NAMALWA (cell line): Measurements from ENCODE around the gene DRGX.
A peak's percentile ranks its signal among the peaks of the same experiment; 100 is the strongest.

ENCODE experiments used
- DNase-seq: peaks from one replicate; pipeline ENCODE4 v3.0.0-alpha.2; 2015; ENCODE audit warnings: low spot score

The DRGX gene

DNA sequence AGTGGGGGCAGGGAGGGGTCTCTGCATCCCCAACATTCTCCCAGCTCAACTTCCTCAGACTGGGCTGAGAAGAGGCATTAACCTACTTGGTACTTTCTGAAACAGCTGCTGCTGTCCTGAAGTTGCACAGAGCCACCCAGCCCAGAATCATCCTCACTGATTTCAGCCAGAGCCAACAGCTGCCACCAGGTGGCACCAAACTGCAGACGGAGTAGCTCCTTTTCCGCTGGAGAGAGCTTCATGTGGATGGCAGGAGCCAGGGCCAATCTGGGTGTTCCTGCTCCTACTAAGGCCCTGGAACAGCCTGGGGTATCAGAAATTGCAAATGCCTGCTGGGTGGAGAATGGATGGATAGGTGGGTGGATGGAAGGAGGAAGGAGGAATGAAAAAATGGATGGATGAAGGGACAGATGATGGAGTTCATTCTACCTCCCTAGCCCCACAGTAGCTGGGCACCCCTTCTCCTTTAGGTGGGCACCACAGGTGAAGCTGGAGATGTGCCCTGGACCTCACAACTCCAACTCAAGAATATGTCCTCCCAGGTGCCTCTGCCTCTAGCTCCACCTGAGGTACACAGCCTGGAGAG, 11.8 kb upstream of the DRGX start:
- DNase-seq: peak; percentile 86

DNA sequence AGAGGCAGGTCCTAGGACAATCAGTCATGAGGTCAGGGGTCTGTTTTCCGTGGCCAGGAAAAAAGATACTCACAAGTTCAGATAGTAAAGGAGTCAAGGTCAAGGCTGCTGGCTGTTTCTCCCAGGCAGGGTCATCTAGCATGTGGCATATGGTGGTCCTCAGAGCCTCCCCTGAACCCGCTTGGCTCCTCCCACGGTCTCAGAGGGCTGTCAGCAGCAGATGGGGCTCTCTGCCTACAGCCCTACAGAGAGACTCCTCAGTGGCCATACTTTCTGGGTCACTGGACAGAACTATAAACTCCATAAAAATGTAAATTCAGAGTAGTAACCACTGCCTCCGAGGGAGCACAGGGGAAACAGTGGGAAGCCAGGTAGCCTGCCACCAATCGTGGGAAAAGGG, 11.3 kb upstream of the DRGX start:
- DNase-seq: no peak

DNA sequence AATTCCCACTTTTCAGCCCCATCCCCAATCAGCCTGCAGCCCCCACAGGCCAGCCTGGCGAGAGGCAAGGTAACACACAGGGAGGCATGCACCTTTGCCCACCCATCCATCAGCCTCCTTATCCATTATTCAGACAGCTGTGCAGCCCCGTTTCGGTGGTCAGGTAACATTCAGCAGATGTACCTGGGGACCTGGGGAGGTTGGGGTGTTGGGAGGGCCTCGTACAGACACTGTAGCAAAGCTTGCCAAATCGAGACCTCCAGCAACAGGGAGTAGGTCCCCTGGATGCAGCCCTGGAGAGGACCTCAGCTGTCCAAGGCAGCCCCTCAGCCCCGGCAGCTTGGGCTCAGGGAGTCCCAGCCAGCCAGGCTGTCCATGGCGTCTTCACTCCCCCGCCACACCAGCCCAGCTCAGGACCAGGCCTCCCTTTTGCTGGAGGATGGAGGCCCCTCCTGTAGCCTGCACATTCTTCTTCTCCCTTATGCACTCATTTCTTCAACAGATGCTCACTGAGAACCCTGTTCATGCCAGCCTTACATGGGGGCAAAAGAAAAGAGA, 8.5 kb upstream of the DRGX start:
- no peak for DNase-seq

DNA sequence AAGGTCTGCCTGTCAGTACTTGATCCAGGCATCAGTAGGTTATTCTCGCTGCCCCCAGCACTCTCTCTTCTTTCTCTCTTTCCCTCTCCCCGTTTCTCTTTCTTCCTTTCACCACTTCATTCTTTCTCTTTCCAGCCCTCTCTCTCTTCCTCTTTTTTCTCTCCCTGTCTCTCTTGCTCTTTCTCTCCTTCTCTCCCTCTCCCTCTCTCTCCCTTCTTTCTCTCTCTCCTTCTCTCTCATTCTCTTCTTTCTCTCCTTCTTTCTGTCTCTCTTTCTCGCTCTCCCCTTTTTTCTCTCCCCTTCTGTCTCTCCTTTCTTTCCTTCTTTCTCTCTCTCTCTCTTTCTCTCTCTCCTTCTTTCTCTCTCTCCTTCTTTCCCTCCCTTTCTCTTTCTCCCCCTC, 7.5 kb upstream of the DRGX start:
- DNase-seq: no peak

DNA sequence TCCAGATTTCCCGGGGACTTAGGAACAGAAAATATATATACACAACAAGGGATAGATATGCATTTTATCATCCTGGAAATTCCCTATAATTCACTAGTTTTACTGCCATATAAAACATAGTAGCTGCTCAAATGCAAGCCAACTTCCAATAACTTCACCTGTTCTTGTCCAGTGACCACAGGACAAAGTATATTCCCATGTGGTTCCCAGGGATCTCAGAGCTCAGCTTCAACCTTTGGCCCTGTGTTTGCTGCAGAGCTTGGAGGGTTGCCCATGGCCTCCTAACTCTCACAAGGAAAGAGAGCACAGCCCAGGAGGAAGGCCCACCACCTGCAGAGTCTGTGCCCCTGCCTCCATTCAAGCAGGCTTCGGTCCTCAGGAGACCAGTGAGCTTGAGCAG, 4.5 kb upstream of the DRGX start:
- no peak for DNase-seq

DNA sequence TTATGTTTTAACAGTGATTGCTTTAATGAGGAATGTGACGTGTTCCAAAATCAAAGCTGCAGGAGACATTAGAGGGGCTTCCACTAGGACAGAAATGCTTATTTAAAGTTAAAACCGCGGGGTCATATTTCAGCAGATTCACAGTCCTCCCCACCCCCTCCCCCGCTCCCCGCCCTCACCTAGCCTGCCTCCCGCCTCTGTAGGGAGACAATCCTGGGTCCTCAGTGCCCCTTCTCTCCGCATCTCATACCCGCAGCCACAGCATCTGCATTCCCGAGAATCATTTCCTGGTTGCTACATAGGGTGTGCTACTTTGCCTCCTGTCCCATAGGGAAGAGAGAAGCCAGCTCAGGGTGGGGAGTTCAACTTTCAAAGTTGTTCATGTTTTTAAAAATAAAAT, 3.1 kb upstream of the DRGX start:
- no peak for DNase-seq

DNA sequence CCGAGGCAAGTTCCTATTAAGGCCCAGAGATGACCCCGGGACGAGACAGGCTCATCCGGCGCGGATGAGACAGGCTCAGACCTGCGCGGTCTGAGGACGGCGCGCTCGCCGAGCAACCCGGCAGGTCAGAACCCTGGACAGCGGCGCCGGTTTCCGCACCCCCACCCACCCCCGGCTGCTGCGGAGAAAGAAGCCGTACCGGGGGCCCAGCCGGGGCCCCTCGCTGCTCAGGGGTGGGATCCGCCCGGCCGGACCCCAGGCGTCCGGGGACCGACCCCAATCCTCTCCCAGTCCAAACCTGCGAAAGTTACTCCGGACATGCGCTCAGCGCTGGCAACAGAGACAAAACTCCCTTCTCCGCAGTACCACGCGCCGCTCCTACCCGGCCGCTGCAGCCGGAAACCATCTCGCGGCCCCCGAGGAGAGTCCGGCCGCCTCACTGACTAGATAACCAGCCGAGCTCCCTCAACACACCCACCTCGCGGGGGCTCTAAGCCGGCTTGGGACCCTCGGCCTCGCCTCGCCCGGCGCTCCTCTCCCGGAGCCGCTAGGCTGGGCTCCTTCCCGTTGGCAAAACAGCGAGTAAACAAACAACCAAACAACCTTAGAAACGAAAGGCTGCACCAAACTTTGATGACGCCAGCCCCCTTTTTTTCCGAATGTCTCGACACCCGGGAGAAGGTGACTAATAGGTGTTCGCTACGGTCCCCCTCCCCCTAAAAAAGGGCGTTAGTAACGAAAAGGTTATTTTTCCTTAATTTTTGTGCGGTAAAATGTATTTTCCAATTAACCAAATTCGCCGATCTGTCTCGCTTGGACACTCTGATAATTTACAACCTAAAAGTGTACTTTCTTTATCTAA, 2.3 kb upstream of the DRGX start:
- no peak for DNase-seq

DNA sequence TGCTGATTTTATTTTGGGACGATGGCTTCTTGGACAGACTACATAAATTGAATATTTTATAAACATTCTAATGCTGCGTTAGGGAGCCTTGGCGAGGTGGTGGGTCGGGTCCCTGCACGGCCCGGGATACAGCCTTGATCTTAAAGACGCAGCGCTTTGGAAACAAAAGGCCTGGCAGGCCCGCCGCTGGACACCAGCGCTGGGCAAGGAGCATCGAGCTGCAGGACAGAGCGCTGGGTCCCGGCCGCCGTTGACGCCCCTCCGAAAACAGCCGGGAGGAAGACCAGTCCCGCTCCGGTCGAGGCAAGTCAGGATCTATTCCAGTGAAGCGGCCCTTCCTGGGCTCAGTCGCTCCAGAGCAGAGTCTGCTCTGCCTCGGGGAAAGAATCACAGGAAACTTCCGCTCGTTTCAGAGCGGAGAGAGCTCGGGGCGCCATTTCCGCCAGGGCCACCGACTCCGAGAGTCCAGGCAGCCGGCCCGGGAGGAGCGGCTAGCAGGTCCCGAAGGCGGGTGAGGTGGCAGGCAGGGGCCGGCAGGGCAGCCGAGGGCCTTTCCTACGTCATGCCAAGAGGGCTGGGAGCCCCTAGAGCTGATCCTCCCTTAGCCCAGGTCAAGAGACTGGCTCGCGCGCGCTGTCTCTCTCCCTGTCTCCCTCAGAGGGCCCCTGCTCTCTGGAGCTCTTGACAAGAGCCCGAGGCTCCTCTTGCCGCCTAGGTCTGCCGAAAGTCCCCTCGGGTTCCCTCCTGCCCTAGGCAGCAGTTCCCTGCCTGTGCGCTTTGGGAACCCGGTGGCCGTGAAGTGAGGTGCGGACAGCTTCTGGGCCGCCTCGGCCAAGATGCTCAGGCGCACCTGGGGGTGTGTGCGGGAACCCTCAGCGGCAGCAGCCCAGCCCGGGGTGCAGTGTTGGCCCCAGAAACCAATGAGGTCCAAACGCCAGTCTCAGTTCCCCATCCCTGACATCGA, 1.4 kb upstream of the DRGX start:
- no peak for DNase-seq

DNA sequence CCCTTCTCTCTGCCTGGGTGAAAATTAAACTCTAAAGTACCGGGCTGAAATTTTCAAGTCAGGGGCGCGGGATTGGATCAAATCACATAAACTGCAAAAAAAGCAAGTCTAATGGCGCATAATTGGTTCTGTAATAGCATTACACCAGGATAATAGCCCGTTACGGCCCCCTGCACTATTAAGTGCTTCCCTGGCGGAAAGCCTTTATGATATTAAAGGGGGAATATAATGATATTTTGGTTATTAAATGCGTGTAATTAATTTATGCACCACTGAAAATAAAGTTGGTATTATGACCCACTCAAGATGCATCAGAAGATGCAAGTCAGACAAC, 744 bp upstream of the DRGX start:
- no peak for DNase-seq

DNA sequence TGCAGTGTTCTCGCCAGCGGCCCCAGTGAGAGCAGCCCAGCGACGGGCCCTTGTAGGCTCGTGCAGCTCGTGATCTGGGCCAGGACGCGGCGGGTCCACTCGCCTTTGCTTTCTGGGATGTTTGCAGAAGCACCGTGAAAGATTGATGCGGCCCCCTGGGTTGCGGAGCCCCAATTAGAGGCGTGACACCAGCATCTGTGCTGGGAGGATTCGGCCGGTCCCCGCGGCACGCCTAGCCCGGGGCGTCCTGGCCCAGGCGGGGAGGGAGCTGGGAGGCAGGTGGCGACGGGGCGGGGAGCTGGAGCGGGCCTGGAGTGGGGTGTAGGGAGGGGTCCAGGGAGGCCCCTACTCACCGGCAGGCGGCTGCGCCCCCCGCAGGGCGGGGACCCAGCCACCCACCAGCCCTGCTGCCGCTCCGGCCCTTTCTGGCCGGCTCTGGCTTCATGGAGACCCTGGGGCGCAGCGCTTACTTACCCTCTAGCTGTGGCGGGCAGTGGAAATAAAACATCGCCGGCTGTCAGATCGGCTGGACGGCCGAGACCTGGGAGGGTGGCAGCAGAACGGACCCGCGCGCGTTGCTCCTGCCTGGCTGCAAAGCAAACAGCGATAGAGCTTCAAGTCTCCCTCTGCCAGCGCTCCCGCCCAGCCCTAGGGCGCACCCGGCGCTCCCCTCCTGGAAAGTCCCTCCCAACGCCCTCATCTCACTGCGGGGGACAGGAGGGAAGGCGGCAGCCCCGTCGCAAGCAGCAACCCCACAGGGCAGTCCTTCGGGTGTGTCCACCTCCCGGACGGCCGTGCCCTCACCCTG, 752 bp downstream of the DRGX start:
- DNase-seq: no peak

DNA sequence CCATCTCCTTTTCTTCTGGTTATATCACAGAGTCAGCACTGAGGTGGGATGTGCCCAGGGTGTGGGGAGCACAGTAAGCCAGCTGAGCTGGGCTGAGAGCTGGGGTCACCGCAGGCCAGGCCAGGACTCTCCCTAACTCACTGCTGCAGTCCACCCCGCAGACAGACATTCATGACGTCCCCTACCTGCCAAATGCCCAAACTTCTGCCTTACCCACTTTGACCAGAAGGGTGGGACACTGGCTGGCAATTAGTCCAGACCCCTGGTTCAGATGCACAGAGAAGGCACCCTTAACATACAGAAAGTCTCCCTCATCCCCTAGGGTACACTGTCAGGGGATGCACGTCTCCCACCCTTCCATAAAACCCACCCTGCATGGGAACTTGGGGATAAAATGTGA, 2.1 kb downstream of the DRGX start:
- DNase-seq: no peak

DNA sequence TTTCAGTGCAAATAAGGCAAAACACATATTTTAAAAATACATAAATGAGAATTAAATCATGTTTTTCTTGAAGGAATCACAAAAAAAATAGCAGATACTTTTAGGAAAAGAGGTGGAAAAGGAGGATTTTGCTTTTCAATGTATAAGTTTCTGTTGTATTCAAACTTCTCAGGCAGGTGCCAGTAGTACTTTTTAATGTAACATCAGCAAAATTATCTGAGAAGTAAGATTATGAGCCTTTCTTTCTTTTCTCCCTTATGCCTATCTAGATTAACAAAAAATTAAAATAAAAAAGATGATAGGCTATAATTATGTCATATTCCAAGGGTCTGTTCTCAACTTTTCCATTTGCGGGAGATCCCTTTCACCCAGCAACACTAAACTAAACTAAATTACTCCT, 2.6 kb downstream of the DRGX start:
- DNase-seq: no peak

DNA sequence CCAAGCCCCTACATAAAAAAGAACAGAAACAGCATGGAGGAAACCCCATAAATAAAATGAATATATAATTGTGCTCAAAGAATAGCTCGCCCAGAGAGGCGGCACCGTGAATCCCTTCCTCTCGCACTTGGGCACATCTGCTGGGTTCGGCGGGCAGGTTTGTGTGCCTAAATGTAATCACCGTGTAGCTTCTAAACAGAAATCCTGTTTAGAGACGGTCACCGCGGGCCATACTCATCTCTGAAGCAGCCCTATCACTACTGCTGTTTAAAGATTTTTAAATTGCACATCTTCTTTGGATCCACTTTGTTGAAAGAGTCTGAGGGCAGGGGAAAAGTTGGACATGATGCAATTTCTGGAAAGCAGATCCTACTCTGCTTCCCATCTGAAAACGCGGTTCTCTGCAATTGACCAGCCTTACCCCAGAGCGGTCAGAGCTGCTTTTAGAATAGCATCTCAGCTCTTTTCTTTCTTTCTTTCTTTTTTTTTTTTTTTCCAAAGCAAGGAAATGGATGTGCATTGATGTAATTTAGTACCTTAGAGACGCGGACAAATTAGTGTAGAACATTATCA, 6.4 kb downstream of the DRGX start:
- DNase-seq: no peak

DNA sequence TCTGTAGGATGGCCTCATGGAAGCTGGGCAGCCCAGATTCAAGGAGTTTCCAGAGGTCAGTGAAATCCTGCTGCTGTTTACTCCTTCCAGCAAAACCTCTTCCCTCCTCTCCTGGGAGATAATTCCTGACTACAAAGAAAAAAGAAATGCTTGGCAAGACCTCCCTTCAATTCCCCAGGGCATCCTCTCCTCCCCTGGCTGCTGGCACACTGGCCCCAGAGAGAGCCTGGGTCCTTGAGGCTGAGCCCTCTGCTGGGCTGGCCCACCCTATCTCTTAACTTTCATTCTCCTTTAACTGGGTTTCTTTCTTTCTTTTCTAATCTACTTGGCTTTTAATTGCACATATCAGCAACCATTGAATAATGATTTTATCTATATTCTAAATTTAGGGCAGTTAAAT, 7.7 kb downstream of the DRGX start:
- DNase-seq: no peak

DNA sequence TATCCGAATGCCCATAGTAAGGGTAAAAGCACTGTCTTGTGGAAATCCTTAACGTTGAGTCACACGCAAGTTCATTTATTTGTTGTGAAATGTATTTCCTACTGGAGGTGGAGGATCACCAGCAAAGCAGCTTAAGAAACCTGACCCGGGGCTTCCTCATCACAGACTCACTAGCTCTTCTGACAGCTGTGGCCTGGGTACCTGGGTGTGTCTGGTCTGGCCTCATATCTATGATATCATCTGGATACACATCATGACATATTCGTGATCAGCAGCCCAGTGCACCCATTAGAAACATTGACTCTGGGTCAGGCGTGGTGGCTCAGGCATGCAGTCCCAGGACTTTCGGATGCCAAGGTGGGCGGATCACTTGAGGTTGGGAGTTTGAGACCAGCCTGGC, 8.8 kb downstream of the DRGX start:
- DNase-seq: no peak

DNA sequence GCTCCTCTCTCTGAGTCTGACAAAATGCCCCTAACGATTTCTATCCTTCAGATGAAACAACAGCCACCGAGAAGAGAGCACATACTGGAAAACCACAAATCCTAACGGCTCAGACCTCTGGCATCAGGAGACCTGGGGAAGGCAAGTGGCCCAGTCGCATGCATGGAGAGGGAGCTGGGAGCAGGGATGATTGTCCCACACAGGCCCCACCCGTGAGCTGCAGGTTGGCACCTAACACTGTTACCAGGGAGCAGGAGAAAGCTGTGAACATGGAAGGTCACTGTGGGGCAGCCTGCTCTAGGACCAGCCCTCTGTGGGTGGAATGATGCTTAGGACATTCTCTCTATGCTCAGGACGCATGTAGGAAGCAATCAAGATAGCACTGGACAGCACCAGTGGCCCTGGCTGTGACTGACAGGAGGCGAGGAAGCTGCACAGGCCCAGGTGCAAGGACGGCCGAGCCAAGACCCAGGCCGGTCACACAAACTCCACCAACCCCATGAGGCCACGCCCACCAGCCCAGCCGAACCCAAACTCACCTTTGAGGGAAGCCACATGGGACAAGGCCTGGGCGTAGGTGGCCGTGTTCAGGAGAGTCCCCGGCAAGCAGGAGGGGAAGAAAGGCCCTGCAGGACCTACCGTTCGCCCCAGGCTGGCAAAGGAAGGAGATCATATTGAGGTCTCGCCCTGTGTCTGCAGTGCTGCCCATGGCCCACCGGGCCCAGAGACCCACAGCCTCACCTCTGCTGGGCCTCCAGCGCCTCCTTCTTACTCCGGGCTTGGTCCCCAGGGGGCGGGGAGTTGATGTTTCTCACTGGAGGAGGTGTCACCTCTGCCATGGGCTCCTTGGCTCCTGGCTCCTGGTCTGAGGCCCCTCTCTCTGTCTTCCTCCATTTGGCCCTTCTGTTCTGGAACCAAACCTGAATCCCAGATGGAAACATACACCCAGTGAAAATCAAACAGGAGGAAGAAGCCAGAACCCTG, 9.7 kb downstream of the DRGX start:
- no peak for DNase-seq

DNA sequence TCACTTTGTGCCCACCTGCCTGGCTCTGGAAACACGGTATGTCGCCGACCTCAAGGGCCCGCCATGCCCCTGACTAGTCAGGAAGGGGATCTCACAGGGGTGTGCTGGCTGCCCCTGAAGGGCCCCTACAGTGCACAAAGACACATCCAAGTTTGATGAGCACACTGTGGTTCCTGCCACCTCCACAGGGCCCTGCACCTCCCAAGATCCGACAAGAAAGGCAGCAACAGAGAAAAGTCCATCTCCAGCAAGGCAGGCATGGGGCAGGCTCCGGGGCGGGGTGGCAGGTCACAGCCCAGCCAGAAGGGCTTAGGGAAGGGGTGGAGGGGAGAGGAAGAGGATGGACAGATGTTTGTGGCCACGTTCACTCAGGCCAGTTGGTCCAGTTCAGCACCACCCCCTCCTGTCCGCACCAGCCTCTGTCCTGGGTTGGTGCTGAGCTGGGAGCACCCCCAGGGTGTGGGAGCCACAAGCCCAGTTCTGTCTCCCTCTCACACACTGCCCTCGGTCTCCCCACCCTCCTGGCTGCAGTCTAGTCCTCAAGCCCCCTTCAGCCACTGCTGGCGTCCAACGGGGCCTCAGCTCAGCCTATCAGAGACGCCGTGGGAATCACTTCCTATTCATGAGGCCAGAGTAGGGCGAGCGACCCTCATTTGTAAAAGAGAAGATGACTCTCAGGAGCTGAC, 11.5 kb downstream of the DRGX start:
- DNase-seq: no peak

DNA sequence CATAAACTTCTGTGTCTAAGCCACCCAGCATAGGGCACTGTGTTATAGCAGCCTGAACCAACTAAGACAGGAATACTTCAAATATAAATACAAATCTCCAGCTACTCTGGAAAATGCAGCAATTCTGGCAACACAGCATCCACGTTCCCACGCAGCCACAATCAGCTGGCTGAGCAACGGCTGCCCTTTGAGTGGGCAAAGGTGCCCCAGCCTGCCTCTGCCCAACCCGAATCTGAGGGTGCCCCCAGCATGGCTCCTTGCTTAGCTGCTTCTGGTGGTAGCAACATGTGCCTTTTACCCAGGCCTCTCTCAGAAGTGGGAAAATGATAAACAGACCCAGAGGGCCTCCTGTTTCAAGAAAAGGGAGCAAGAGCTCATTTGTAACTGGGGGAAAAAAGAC, 12.0 kb downstream of the DRGX start:
- no peak for DNase-seq

DNA sequence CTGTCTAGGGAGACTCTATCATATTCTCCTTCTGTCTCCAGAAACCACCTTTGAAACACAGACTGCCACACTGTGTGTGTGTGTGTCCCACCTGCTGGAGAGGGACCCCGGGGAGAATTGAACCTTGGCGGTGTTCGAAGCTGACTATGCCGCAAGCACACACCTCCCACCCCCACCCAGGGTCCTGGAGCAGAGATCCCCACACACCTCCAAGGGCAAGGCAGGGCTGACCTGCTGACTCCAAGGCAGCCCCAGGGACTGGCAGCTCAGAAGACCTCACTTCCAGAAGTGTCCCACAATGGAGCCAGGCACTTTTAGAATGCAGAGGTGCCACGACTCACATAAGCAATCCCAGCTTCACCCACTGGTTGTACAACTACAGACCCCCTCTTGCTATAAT, 13.1 kb downstream of the DRGX start:
- no peak for DNase-seq

DNA sequence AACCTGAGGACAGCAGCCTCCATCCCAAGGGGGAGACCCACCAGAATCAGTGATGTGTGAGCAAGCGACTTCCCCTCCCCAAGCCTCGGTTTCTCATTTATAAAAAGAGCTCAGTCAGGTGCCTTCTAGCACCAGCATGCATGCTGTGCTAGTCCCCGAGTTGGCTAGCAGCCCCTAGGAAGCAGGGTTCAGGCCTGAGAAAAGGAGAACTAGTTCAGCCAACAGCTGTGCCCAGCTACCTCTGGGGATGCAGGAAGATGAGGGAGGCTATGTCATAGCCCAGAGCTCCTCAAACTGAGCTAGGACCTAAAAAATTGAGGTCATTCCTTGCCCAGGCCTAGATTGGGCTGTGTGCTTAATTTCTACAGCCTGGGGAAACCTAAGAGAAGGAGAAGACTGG, 13.7 kb downstream of the DRGX start:
- DNase-seq: peak; percentile 32
